Psoas muscle (tissue), 8 donors: ENCODE data around the gene MED22. TPM values are rescaled to one million over a fixed set of nuclear protein-coding genes. Genes with fewer than 3 reads are reported as not detected.

Experiments
- ATAC-seq, 4 donors: fragments of 200-7000 bp; cut with Tn5 transposase; one replicate each; pipeline ENCODE4 v1.9.1; 2020; ENCODE audit warnings: moderate library complexity in 3 of 4, mild to moderate bottlenecking in 2 of 4
- DNase-seq, 2 donors: peaks; one replicate each; pipeline ENCODE4 v3.0.0-alpha.2; 2020
- H3K27ac ChIP-seq: fragments of 200-600 bp; one replicate; pipeline ENCODE4 v1.8.0; 2022
- H3K27me3 ChIP-seq, 3 donors: fragments of 200-600 bp in 1 of 3; one replicate each; pipeline versions ENCODE4 v1.6.1 to v1.8.0; 2013 to 2022; ENCODE audit warnings: low read length in 2 of 3, mild to moderate bottlenecking in 2 of 3, moderate library complexity in 1 of 3; ENCODE audit not compliant: insufficient read depth in 3 of 3
- H3K36me3 ChIP-seq, 2 donors: fragments of 200-600 bp in 1 of 2; one replicate each; pipeline versions ENCODE4 v1.6.1 to v1.8.0; 2013 to 2022; ENCODE audit warnings: low read depth in 1 of 2, mild to moderate bottlenecking in 1 of 2, moderate library complexity in 1 of 2; ENCODE audit not compliant: insufficient read depth in 1 of 2
- H3K4me1 ChIP-seq: fragments of 200-600 bp; one replicate; pipeline ENCODE4 v1.8.0; 2022
- H3K4me3 ChIP-seq: fragments of 200-600 bp; one replicate; pipeline ENCODE4 v1.8.0; 2022; ENCODE audit warnings: mild to moderate bottlenecking
- H3K9me3 ChIP-seq: fragments of 200-600 bp; one replicate; pipeline ENCODE4 v1.8.0; 2022
- CTCF ChIP-seq: fragments of 200-600 bp; IDR thresholded peaks from one replicate; pipeline ENCODE4 v1.8.0; 2022; ENCODE audit warnings: antibody characterized with exemption
- WGBS, 3 donors: extraction: QIAGEN DNeasy Blood & Tissue Kit; methylation state at CpG; one replicate each; pipeline versions ENCODE4 v1.1.6 to v1.1.7; 2013; 5-methylcytosine and 5-hydroxymethylcytosine counted together
- intact Hi-C, 2 donors: fragments of 100-400 bp; cut with DNase I; formaldehyde crosslinking; loops; one replicate each; pipeline versions ENCODE4 v1.11.0 to v1.14.2; 2022
- polyA plus RNA-seq, 3 donors: library from polyadenylated mRNA; stranded (reverse); fragments of 200-250 nt; gene quantifications; one replicate each; pipeline ENCODE4 v1.2.3, GENCODE V29; 2013
- total RNA-seq, 4 donors: library from RNA; stranded (reverse); fragmentation: NEBNext Ultra II Directional in 2 of 4; extraction: Animal tissue kit (Norgen Biotek cat#: 25700) in 2 of 4; gene quantifications; one replicate each; pipeline versions ENCODE4 v1.2.1 to v1.2.4, GENCODE V29; 2021 to 2023
- donor health status: healthy with polysubstance abuse.
- donor health status: DM: no; HTN: no; CAD: no; lungs with moderate emphysema.
- donor health status: Bipolar disorder and iron deficiency.
- donor health status: healthy.
- donor health status: DM: yes; HTN: yes; CAD: no.
- donor health status: DM: no; HTN: no; CAD: no.
- donor health status: DM: no; HTN: no; CAD: no.
- donor health status: DM: yes; HTN: yes; CAD: no.

MED22 gene
- total and polyA plus RNA-seq, 7 donors, result 7.5 to 43.5 (median 14.4) TPM

DNA sequence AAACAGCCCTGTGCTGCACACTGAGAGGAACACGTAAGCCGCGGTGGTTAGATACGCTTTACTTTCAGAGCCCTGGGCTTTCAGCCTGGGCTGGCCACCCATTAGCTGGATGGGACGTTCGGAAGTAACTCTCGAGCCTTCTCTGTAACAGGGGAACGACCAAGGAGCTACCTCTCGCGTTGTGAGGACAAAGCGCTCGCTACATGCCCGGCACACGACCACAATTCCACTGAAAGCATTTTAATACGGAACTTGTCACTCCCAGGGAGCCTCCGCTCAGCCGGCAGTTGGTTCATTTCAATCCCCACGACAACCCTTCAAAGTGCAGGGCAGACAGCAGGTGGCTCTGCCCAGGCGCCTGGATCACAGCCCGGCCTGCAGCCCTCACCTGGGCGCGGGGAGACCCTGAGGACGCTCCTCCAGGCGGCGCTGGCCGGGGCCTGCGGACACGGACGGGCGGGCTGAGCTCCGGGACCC lies 8.0 kb upstream of the MED22 start:
- DNase-seq, result no peak
- 0 to 2% (median 0%) methylated on average over 21 to 31 of the region's 31 CpGs for WGBS, 3 donors
- intact Hi-C loops, result loop anchor here in 1 of 2 donors (5.0 to 10.0 kb wide), 3 partner anchors 51 to 131 kb away; no protein-coding TSS in a partner anchor
- H3K9me3 ChIP-seq, result no peaks in the 10 kb centered on the region
- H3K36me3 ChIP-seq, result peaks cover 0 to 54% of the 10 kb centered on the region in 2 donors
- peak overlapping the region; percentile 79 for H3K27ac ChIP-seq
- H3K27me3 ChIP-seq, result no peaks in the 10 kb centered on the region
- H3K4me3 ChIP-seq, result peak overlapping the region; percentile 72
- peaks cover 26% of the 10 kb centered on the region for H3K4me1 ChIP-seq
- TF ChIP-seq CTCF, result no peak
- peak; percentile 23 to 58 (median 44) for ATAC-seq

DNA sequence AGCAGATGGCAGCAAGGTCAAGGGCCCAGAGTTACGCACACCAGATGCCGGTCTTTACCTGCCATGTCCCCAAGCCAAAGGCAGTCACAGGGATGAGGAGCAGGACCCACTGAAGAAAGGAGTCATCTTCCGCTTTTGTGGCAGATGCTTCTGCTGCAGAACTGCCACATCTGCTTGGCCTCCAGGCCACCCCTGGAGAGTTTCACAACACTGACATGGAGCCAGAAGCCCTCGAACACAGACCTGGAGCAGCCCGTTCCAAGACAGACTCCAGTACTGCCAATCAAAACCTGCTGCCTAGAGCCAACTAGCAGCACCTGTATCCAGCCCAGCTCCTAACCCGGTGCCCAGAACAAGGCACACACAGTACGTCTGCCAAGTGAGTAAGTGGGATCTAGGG lies 6.8 kb upstream of the MED22 start:
- intact Hi-C loops, result loop anchor here in 1 of 2 donors (5.0 to 10.0 kb wide), 3 partner anchors 53 to 133 kb away; no protein-coding TSS in a partner anchor
- no peak overlapping the region for H3K27ac ChIP-seq

DNA sequence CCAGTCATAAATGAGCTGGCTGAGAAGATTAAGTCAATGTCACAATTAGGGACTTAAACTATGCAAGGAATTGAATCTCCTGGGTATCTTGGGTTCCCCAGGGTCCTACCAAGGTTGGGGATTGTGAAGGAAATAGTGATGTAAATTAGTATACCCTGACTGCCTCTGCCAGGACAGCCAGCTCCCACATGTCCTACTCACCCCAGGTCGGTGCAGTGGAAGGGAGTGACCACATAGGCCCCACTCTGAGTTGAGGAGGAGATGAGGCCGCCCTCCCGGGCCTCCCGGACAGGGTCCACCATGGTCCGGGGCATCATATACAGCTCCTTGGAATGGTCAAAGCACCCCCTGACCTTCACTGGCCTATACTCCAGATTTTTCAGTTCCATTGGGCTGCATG lies 5.6 kb upstream of the MED22 start:
- H3K36me3 ChIP-seq, result peaks cover 7 to 61% of the 10 kb centered on the region in 2 donors
- intact Hi-C loops, result loop anchor here in 1 of 2 donors (2.0 to 10.0 kb wide), 2 partner anchors 21 to 111 kb away; no protein-coding TSS in a partner anchor
- ATAC-seq, result no peak
- H3K27ac ChIP-seq, result no peak overlapping the region
- H3K27me3 ChIP-seq, result no peaks in the 10 kb centered on the region
- peaks cover 41% of the 10 kb centered on the region for H3K4me1 ChIP-seq
- no peak for TF ChIP-seq CTCF
- H3K4me3 ChIP-seq, result no peak overlapping the region
- DNase-seq, result no peak
- H3K9me3 ChIP-seq, result no peaks in the 10 kb centered on the region
- WGBS, 3 donors, result 73 to 80% (median 74%) methylated on average over 5 of the region's 5 CpGs

More for the DNA sequence above, 6.8 kb upstream of the MED22 start:
- H3K9me3 ChIP-seq, result no peaks in the 10 kb centered on the region
- no peak for TF ChIP-seq CTCF
- peaks cover 30% of the 10 kb centered on the region for H3K4me1 ChIP-seq
- peak overlapping the region; percentile 72 for H3K4me3 ChIP-seq
- no peaks in the 10 kb centered on the region for H3K27me3 ChIP-seq
- no peak for DNase-seq
- 57 to 68% (median 65%) methylated on average over 7 of the region's 7 CpGs for WGBS, 3 donors
- ATAC-seq, result no peak
- peaks cover 4 to 56% of the 10 kb centered on the region in 2 donors for H3K36me3 ChIP-seq

DNA sequence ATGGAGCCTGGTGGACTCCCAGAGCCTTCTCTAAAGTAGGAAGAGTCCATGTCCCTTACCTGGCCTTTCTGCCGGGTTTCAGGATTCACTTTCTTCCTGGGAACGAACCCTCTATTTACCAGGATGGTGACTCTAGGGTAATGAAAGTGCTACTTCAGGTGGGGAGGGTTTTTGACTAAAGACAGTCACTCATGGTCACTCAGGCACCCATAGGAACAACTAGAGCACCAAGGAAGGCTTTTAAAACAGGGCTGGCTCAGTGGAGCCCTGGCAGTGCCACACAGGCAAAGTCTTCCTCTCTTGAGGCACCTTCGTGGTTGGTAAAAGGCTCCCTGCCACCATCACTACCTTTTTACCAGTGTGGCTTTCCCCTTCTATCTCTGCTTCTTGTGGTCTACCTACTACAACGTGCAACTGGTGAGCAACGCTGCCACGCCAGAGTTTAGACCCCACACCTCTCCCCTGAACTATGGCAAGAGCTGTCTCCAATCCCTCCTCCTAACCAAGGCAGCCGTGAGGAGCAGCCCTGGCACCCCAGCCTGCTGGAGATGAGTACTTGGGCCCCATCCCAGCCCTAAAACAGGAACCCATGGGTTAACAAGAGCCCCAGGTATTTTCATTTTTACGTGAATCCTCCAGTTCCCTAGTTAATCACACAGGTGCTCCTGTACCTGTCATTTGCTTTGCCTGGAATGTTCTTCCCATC lies 4.9 kb upstream of the MED22 start:
- Histone ChIP-seq H3K4me3 (no peak overlapping the region), H3K4me1 (peaks cover 40% of the 10 kb centered on the region), H3K36me3 (peaks cover 7 to 61% of the 10 kb centered on the region in 2 donors), H3K27ac (no peak overlapping the region), H3K27me3 (no peaks in the 10 kb centered on the region), H3K9me3 (no peaks in the 10 kb centered on the region)
- DNase-seq (no peak), ATAC-seq (no peak)
- intact Hi-C loops, result loop anchor here in 1 of 2 donors (2.0 to 10.0 kb wide), 2 partner anchors 22 to 112 kb away; no protein-coding TSS in a partner anchor
- WGBS, 3 donors, result 66 to 71% (median 68%) methylated on average over 8 of the region's 8 CpGs
- no peak for TF ChIP-seq CTCF
